Stimulated activated CD4-positive, alpha-beta T cell treated with anti-CD3 and anti-CD28 coated beads, TNF-alpha, amount 100 ng/mL, for 1 hour (primary cell): ENCODE results near the gene CSF1.

Experiments used
- DNase-seq, 3 donors: peaks; one replicate each; pipeline ENCODE4 v3.0.0-alpha.2; 2020; ENCODE audit warnings: low read depth in 3 of 3, low spot score in 1 of 3

The CSF1 gene

GRCh38 chr1:109977657-109978378 is 67.2 kb downstream of the CSF1 start:
- DNase-seq = no peak

- no peak for DNase-seq
Observed at GRCh38 chr1:109978761-109979488, 68.3 kb downstream of the CSF1 start.

- DNase-seq = no peak
Observed at GRCh38 chr1:109979489-109980091, 68.9 kb downstream of the CSF1 start.
